ENCODE measurements around the gene PSEN2. TPM values are rescaled to one million over a fixed set of nuclear protein-coding genes. Genes with fewer than 3 reads are reported as not detected.

The PSEN2 gene
- total RNA-seq, 4 donors from 2014 or later: 25.5 to 34.3 (median 30.2) TPM

- no peak for ATAC-seq (ENCODE audit: low FRiP score)
- no peak for TF ChIP-seq CTCF (IDR thresholded peaks at IDR 0.05)
Measured at GRCh38 chr1:226882631-226883409, 12.4 kb downstream of the PSEN2 start.

GRCh38 chr1:226883630-226884029, 13.2 kb downstream of the PSEN2 start:
- no peak for DNase-seq (ENCODE audit: low spot score)

More at GRCh38 chr1:226882631-226883409, 12.4 kb downstream of the PSEN2 start:
- DNase-seq (ENCODE audit: low spot score): no peak

GRCh38 chr1:226884116-226884625, 13.8 kb downstream of the PSEN2 start:
- DNase-seq (ENCODE audit: low spot score) (no peak), ATAC-seq (ENCODE audit: low FRiP score) (no peak)
- no peak for TF ChIP-seq CTCF (IDR thresholded peaks at IDR 0.05)

More at GRCh38 chr1:226883630-226884029, 13.2 kb downstream of the PSEN2 start:
- ATAC-seq (ENCODE audit: low FRiP score): no peak
- TF ChIP-seq CTCF (IDR thresholded peaks at IDR 0.05): no peak

- TF ChIP-seq CTCF (IDR thresholded peaks at IDR 0.05): no peak
- ATAC-seq (ENCODE audit: low FRiP score): no peak
- no peak for DNase-seq (ENCODE audit: low spot score)
Measured at GRCh38 chr1:226884966-226885820, 14.8 kb downstream of the PSEN2 start.

GRCh38 chr1:226886122-226886901, 15.9 kb downstream of the PSEN2 start:
- DNase-seq (ENCODE audit: low spot score): no peak
- TF ChIP-seq CTCF (IDR thresholded peaks at IDR 0.05): no peak
- ATAC-seq (ENCODE audit: low FRiP score): no peak

DNA sequence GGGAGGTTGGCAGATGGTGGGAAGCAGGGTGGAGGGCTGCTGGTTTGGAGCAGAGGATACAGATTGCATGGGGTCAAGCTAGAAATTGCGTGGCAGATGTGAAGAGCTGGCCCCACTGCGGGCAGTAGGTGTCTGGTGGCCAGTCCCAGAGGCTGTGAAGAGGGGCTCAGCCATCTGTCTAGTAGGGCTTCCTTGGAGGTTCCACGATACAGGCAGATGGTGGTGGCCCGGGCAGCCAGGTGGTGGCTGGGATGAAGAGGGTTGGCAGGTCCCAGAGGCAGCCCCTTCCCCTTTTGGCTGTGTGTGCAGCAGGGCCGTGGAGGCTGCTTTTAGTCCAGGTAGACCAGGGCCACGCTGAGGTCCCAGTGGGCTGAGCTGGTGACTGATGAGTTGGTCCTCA, 16.6 kb downstream of the PSEN2 start:
- no peak for DNase-seq (ENCODE audit: low spot score)
- no peak for TF ChIP-seq CTCF (IDR thresholded peaks at IDR 0.05)
- ATAC-seq (ENCODE audit: low FRiP score): no peak
